Kidney epithelial cell (primary cell): Measurements from ENCODE around the gene LYRM1. TPM values are rescaled to one million over a fixed set of nuclear protein-coding genes. Genes with fewer than 3 reads are reported as not detected.

ENCODE experiments used
- DNase-seq: peaks from one replicate; pipeline ENCODE4 v3.0.0-alpha.2; 2010; ENCODE audit warnings: low read depth
- H3K27me3 ChIP-seq: 2 replicates; pipeline ENCODE4 v1.6.0; 2011; ENCODE audit warnings: low read length; ENCODE audit not compliant: control insufficient read depth, insufficient read depth
- H3K36me3 ChIP-seq: 2 replicates; pipeline ENCODE4 v1.5.1; 2011; ENCODE audit warnings: low read length; ENCODE audit not compliant: control insufficient read depth, insufficient read depth
- H3K4me3 ChIP-seq: 2 replicates; pipeline ENCODE4 v1.5.1; 2011; ENCODE audit warnings: low read depth, mild to moderate bottlenecking, control low read depth, low read length
- total RNA-seq: library from RNA; depleted of rRNA; stranded (reverse); fragments of >200 nt; gene quantifications from 2 replicates; pipeline ENCODE4 v1.2.3, GENCODE V29; 2015
- TF ChIP-seq, protein P1 (sequence below): IDR thresholded peaks from 2 replicates; pipeline ENCODE4 v1.5.1; 2011; ENCODE audit warnings: mild to moderate bottlenecking, moderate library complexity, low read length, control low read depth, inconsistent platforms; ENCODE audit not compliant: insufficient read depth, poor library complexity, severe bottlenecking

Gene LYRM1
- total RNA-seq, 1 donor from 2014 or later, result 64.8 TPM

DNA sequence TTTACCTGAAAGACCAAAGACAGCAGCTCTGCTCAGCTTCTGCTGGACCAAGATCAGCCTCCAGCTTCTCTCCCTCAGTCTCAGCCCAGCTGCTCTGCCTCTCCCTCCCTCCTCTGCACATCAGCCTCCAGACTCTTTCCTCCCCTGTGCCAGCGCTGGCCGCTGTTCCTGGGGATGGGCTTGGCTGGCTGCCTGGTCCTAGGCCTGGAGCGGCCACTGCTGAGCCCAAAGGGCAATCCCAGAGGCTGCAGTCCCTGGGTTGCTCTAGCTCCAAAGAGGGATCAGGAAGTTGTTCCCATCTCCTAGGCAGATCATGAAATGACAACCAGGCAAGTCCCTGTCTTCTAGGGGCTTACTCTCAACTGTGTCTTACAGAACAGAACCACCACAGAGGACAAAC is 31.7 kb upstream of the LYRM1 start:
- Histone ChIP-seq H3K36me3 (no peaks in the 10 kb centered on the region), H3K4me3 (no peak overlapping the region), H3K27me3 (no peaks in the 10 kb centered on the region)
- DNase-seq, result no peak
- TF ChIP-seq, protein P1, sequence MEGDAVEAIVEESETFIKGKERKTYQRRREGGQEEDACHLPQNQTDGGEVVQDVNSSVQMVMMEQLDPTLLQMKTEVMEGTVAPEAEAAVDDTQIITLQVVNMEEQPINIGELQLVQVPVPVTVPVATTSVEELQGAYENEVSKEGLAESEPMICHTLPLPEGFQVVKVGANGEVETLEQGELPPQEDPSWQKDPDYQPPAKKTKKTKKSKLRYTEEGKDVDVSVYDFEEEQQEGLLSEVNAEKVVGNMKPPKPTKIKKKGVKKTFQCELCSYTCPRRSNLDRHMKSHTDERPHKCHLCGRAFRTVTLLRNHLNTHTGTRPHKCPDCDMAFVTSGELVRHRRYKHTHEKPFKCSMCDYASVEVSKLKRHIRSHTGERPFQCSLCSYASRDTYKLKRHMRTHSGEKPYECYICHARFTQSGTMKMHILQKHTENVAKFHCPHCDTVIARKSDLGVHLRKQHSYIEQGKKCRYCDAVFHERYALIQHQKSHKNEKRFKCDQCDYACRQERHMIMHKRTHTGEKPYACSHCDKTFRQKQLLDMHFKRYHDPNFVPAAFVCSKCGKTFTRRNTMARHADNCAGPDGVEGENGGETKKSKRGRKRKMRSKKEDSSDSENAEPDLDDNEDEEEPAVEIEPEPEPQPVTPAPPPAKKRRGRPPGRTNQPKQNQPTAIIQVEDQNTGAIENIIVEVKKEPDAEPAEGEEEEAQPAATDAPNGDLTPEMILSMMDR, result no peak

DNA sequence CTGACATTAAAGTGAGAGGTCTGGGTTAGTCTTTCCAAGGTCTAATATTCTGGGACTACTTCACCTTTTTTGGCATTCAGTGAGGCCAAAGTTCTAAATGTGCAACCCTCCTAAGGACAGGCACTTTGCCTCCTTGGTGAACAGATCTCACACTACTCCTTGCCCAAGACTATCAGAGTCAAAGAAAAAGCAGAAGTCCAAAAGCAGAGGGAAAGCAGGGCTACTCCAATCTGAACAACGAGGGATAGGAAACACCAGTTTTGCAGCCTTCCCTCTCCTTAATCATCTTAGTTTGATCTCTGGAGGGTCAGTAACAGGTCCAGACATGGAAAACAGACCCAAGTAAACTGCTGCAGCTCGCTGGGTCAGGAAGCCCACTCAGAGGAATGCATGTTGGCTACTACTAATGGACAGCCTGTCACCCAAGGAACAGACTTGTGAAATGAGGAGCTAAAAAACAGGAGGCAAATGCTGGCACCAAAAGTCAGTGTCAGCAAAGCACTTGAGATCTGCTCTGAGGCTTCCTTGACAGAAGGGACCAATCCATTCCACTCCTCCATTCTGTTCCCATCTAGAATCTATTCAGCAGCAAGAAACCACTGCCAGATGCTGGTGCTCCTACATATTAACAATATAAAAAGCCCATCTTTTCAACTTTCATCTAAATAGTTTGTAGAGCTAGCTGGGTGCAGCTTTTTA is 30.3 kb upstream of the LYRM1 start:
- no peak for DNase-seq
- Histone ChIP-seq H3K4me3 (no peak overlapping the region), H3K36me3 (no peaks in the 10 kb centered on the region), H3K27me3 (no peaks in the 10 kb centered on the region)
- TF ChIP-seq, protein P1, result no peak

DNA sequence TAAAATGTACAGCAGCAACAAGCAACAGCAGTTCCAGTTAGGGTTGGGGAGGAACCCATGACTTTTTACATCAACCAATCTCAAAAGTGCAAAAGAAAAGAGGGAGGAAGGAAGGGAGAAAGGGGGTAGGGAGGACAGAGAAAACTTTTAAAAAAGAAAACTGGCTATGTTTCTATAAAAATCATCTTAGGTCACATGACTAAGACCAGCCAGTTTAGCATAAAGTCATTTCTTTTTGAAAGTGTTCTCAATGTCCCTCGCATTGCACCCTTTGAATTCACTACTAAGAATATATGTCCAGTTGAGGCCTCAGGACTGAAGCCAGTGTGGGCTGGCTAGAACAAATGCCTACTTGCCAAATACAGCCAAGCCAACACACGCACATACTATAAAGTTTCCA is 29.3 kb upstream of the LYRM1 start:
- Histone ChIP-seq H3K36me3 (no peaks in the 10 kb centered on the region), H3K4me3 (no peak overlapping the region), H3K27me3 (no peaks in the 10 kb centered on the region)
- TF ChIP-seq, protein P1, result no peak
- DNase-seq, result no peak

DNA sequence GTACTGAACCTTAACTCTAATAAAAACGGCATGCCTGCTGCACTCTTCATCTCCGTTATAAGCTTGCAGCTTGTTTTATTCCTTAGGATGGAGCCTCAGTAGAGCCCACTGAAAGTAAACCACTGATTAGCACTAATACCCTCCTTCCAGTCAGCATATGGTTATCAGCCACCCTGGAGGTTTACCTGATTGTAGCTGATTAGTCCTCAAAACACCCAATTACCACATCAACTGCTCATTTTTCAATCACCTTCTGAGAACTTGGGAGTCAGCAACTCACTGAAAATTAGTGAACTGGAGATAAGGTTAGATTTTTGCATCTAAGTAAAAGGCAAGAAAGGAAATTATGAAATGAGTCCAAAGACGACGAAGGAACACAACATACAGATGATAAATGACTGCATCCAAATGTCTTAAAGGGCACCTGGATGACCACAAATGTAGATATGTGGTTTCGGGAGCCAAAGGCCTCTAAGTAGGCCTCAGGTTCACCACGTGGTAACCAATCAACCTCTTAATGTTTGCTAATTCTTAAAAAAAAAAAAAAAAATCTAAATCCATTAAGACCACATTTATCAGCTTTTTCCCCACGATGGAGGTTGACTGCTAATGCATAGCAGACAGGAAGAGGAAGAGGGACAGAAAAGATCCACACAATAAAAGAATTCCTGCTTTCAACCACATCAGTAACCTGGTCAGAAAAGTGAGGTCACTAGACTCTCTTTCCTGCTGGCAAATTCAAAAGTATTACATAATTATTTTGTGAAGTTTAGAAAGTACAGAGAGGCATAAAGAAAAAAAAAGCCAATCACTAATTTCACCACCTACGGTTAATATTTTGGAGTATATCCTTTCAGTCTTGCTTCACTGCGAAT is 28.4 kb upstream of the LYRM1 start:
- no peak for DNase-seq
- TF ChIP-seq, protein P1, result no peak

DNA sequence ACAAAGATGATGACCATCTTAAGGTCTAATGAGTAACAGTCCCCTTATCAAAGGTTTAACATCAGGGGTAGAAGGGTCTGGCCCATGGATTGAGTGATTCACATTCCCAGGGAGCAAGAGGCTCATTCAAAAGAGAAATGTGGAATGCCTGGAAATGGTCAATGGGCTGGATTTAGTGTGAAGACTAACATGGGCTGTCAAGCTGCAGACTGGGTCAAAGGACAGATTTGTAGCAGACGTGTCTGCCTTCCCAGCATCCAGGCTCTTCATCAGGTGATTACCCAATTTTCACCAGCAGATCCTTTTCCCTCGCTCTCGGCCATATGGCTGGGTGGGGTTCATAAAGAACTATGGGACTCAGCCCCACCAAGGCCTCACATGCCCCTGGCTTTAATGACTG is 27.2 kb upstream of the LYRM1 start:
- Histone ChIP-seq H3K27me3 (no peaks in the 10 kb centered on the region), H3K36me3 (no peaks in the 10 kb centered on the region), H3K4me3 (no peak overlapping the region)
- TF ChIP-seq, protein P1, result no peak
- no peak for DNase-seq

More for the DNA sequence above, 28.4 kb upstream of the LYRM1 start:
- no peaks in the 10 kb centered on the region for H3K36me3 ChIP-seq
- no peaks in the 10 kb centered on the region for H3K27me3 ChIP-seq
- H3K4me3 ChIP-seq, result no peak overlapping the region
